Adrenal gland (tissue), 12 donors: ENCODE results near the gene ZNF821. TPM values are rescaled to one million over a fixed set of nuclear protein-coding genes. Genes with fewer than 3 reads are reported as not detected.

Source experiments
- DNase-seq, 7 donors: peaks; one replicate each; pipeline ENCODE4 v3.0.0-alpha.2; 2019 to 2020
- H3K27ac ChIP-seq, 5 donors: fragments of 200-600 bp; sonication (generic) in 4 of 5; 1 replicate in 3 of 5; 2 replicates in 2 of 5; pipeline versions ENCODE4 v1.5.1 to v1.8.0; 2016 to 2020; ENCODE audit warnings: mild to moderate bottlenecking in 1 of 5
- H3K27me3 ChIP-seq: fragments of 200-600 bp; 2 replicates; pipeline ENCODE4 v1.8.0; 2021
- H3K36me3 ChIP-seq, 2 donors: fragments of 200-600 bp; replicated peaks in 1 of 2; 1 replicate in 1 of 2; 2 replicates in 1 of 2; pipeline versions ENCODE4 v1.5.1 to v1.8.0; 2018 to 2022
- H3K4me1 ChIP-seq, 2 donors: fragments of 200-600 bp; replicated peaks in 1 of 2; 1 replicate in 1 of 2; 2 replicates in 1 of 2; pipeline versions ENCODE4 v1.5.1 to v1.8.0; 2018 to 2021
- H3K4me3 ChIP-seq, 4 donors: fragments of 200-600 bp; sonication (generic) in 3 of 4; one replicate each; pipeline ENCODE4 v1.5.1; 2016 to 2018
- H3K9me3 ChIP-seq, 3 donors: fragments of 200-600 bp; sonication (generic) in 1 of 3; replicated peaks in 1 of 3; 1 replicate in 2 of 3; 2 replicates in 1 of 3; pipeline versions ENCODE4 v1.5.1 to v1.8.0; 2016 to 2021
- POLR2A ChIP-seq, 2 donors: fragments of 450-650 bp; IDR thresholded peaks; one replicate each; pipeline ENCODE4 v1.6.1; 2017; ENCODE audit warnings: antibody characterized with exemption in 2 of 2, mild to moderate bottlenecking in 2 of 2, moderate library complexity in 1 of 2
- WGBS, 4 donors: extraction: QIAGEN DNeasy Blood & Tissue Kit in 2 of 4; methylation state at CpG; one replicate each; pipeline versions ENCODE4 v1.1.5 to v1.1.7; 2013 to 2017; 5-methylcytosine and 5-hydroxymethylcytosine counted together
- intact Hi-C, 2 donors: fragments of 100-400 bp; cut with DNase I; formaldehyde crosslinking; loops; one replicate each; pipeline versions ENCODE4 v1.14.1 to v1.15.0; 2022 to 2023
- polyA plus RNA-seq, 3 donors: library from polyadenylated mRNA; stranded (reverse); fragments of 200-250 nt in 2 of 3; fragments of 350-450 nt in 1 of 3; fragmentation: Illumina TruSeq in 1 of 3; extraction: RNeasy Lipid Tissue Mini Kit (QIAGEN cat#74804) in 1 of 3; gene quantifications; one replicate each; pipeline ENCODE4 v1.2.3, GENCODE V29; 2013 to 2014
- total RNA-seq, 9 donors: library from RNA; depleted of rRNA in 4 of 9; stranded (reverse); fragments of >200 nt in 4 of 9; fragments of 120-200 nt in 1 of 9; fragmentation: NEBNext Ultra II Directional in 1 of 9; extraction: Animal tissue kit (Norgen Biotek cat#: 25700) in 1 of 9; gene quantifications; one replicate each; pipeline versions ENCODE4 v1.1.0 to v1.2.4, GENCODE V29; 2013 to 2023
- TF ChIP-seq, protein P1 (sequence below), 6 experiments: fragments of 450-650 bp in 4 of 6; fragments of 200-600 bp in 2 of 6; sonication (generic) in 1 of 6; IDR thresholded peaks; 1 replicate in 5 of 6; 2 replicates in 1 of 6; pipeline versions ENCODE4 v1.5.1 to v1.8.0; 2016 to 2021; ENCODE audit warnings: antibody characterized with exemption in 6 of 6, mild to moderate bottlenecking in 2 of 6, moderate library complexity in 1 of 6
- donor health status: healthy with polysubstance abuse.
- donor health status: Bipolar disorder and iron deficiency.
- donor health status: DM: yes; HTN: yes; CAD: no.
- donor health status: DM: no; HTN: no; CAD: no.
- donor health status: DM: no; HTN: no; CAD: no.
- donor health status: DM: yes; HTN: yes; CAD: no.

ZNF821 gene
- total and polyA plus RNA-seq, 12 donors = 4.6 to 13.1 (median 7.2) TPM

DNA sequence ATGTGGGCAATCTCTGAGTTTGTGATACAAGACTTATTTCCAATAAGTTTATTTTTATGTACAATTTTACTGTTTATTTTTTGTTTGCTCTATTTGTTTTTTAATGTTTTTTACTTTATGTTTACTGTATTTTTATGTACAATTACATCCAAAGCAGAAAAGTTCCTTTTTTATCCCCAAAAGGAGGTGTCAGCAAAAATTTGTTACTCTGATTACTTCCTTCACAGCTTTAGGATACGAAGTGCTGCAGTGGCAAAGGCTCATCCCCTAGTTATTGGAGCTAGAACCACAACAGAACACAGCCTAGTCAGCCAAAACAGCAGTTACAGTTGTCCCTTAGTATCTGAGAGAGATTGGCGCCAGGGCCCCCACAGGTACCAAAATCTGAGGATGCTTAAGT is 47.0 kb upstream of the ZNF821 start:
- Histone ChIP-seq H3K27ac (peak overlapping the region in 1 of 5 donors; percentile 20), H3K4me3 (no peak overlapping the region), H3K4me1 (peaks cover 41 to 45% of the 10 kb centered on the region in 2 donors), H3K9me3 (no peaks in the 10 kb centered on the region), H3K27me3 (no peaks in the 10 kb centered on the region), H3K36me3 (peaks cover 0 to 46% of the 10 kb centered on the region in 2 donors)
- 73 to 91% (median 86%) methylated on average over 2 of the region's 2 CpGs for WGBS, 4 donors
- no peak for DNase-seq
- intact Hi-C loops = no loop called here
- no peak for TF ChIP-seq POLR2A (IDR thresholded peaks at IDR 0.05)
- TF ChIP-seq, protein P1, sequence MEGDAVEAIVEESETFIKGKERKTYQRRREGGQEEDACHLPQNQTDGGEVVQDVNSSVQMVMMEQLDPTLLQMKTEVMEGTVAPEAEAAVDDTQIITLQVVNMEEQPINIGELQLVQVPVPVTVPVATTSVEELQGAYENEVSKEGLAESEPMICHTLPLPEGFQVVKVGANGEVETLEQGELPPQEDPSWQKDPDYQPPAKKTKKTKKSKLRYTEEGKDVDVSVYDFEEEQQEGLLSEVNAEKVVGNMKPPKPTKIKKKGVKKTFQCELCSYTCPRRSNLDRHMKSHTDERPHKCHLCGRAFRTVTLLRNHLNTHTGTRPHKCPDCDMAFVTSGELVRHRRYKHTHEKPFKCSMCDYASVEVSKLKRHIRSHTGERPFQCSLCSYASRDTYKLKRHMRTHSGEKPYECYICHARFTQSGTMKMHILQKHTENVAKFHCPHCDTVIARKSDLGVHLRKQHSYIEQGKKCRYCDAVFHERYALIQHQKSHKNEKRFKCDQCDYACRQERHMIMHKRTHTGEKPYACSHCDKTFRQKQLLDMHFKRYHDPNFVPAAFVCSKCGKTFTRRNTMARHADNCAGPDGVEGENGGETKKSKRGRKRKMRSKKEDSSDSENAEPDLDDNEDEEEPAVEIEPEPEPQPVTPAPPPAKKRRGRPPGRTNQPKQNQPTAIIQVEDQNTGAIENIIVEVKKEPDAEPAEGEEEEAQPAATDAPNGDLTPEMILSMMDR (IDR thresholded peaks at IDR 0.05) = no peak

DNA sequence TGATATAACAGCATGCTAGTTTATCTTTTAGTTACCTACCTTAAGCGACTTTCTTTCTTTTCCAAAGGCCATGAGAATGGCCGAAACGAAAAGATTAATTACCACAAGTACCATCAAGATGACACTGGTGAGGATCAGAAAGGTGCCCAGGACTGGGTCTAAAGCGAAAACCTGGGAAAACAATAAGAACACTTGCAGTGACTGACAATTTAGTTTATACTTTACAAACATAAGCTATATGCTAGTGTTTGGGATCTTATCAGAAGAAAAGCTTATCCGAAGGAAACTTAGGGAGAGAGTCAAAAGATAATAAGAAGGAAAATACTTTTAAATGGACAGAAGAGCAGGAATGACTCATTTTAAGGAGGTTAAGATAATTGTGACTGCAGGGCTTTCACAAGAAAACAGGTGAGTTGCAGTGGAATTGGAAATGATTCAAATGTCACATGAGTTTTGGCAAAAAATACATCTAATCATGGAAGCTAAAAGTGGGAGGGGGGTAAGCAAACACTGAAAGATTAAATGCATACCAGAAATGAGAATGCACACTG is 46.1 kb upstream of the ZNF821 start:
- 56 to 70% (median 60%) methylated on average over 5 of the region's 5 CpGs for WGBS, 4 donors
- DNase-seq = no peak
- Histone ChIP-seq H3K27ac (peak overlapping the region in 3 of 5 donors; percentile 47 to 72 (median 71)), H3K4me1 (peaks cover 41 to 45% of the 10 kb centered on the region in 2 donors), H3K4me3 (no peak overlapping the region), H3K27me3 (no peaks in the 10 kb centered on the region), H3K9me3 (no peaks in the 10 kb centered on the region), H3K36me3 (peaks cover 0 to 55% of the 10 kb centered on the region in 2 donors)
- intact Hi-C loops = no loop called here
- no peak for TF ChIP-seq POLR2A (IDR thresholded peaks at IDR 0.05)

- Histone ChIP-seq H3K4me3 (no peak overlapping the region), H3K9me3 (no peaks in the 10 kb centered on the region), H3K27ac (peak overlapping the region in 4 of 5 donors; percentile 65 to 89 (median 72)), H3K4me1 (peaks cover 41 to 45% of the 10 kb centered on the region in 2 donors), H3K27me3 (no peaks in the 10 kb centered on the region), H3K36me3 (peaks cover 0 to 54% of the 10 kb centered on the region in 2 donors)
- TF ChIP-seq POLR2A (IDR thresholded peaks at IDR 0.05) = peak in 1 of 2 donors; percentile 44
- TF ChIP-seq, protein P1 (IDR thresholded peaks at IDR 0.05) = no peak
- WGBS, 4 donors = 21 to 32% (median 25%) methylated on average over 3 of the region's 3 CpGs
- DNase-seq = peak in 6 of 7 donors; percentile 55 to 78 (median 68)
- intact Hi-C loops = no loop called here
These were observed 45.1 kb upstream of the ZNF821 start for GRCh38 chr16:71929048-71929447.

GRCh38 chr16:71927787-71928186 is 43.8 kb upstream of the ZNF821 start:
- intact Hi-C loops = no loop called here
- H3K4me3 ChIP-seq = no peak overlapping the region
- H3K27me3 ChIP-seq = no peaks in the 10 kb centered on the region
- peaks cover 41 to 45% of the 10 kb centered on the region in 2 donors for H3K4me1 ChIP-seq
- no peak for TF ChIP-seq POLR2A (IDR thresholded peaks at IDR 0.05)
- TF ChIP-seq, protein P1 (IDR thresholded peaks at IDR 0.05) = no peak
- peak overlapping the region; percentile 44 to 89 (median 71) for H3K27ac ChIP-seq
- WGBS, 4 donors = 35 to 57% (median 47%) methylated on average over 5 of the region's 5 CpGs
- no peaks in the 10 kb centered on the region for H3K9me3 ChIP-seq
- DNase-seq = peak in 1 of 7 donors; percentile 11
- H3K36me3 ChIP-seq = peaks cover 0 to 63% of the 10 kb centered on the region in 2 donors

GRCh38 chr16:71927383-71927782 is 43.4 kb upstream of the ZNF821 start:
- 8 to 23% (median 14%) methylated on average over 3 of the region's 3 CpGs for WGBS, 4 donors
- H3K27me3 ChIP-seq = no peaks in the 10 kb centered on the region
- intact Hi-C loops = no loop called here
- peaks cover 0 to 67% of the 10 kb centered on the region in 2 donors for H3K36me3 ChIP-seq
- H3K27ac ChIP-seq = peak overlapping the region; percentile 44 to 89 (median 71)
- TF ChIP-seq POLR2A (IDR thresholded peaks at IDR 0.05) = peak in 1 of 2 donors; percentile 50
- TF ChIP-seq, protein P1 (IDR thresholded peaks at IDR 0.05) = no peak
- no peaks in the 10 kb centered on the region for H3K9me3 ChIP-seq
- no peak overlapping the region for H3K4me3 ChIP-seq
- peaks cover 41 to 45% of the 10 kb centered on the region in 2 donors for H3K4me1 ChIP-seq
- peak; percentile 78 to 96 (median 94) for DNase-seq
